ENCODE data around the gene CD55.

Gene CD55

GRCh38 chr1:207315435-207315834, 6.0 kb upstream of the CD55 start:
- Histone ChIP-seq H3K9me3 (ENCODE audit: insufficient read depth, low read length) (no peaks in the 10 kb centered on the region), H3K4me3 (ENCODE audit: low read length) (no peak overlapping the region), H3K9ac (ENCODE audit: low read length) (no peak overlapping the region), H3K4me1 (ENCODE audit: low read length) (no peaks in the 10 kb centered on the region), H3K27ac (ENCODE audit: low read length) (no peak overlapping the region), H2AFZ (ENCODE audit: low read depth, low read length) (no peak overlapping the region), H3K27me3 (ENCODE audit: low read depth, low read length) (0 out of 2 replicates have a peak, but pooled peaks cover 8% of the 10 kb centered on the region), H3K36me3 (replicated peaks; ENCODE audit: low read depth, low read length) (no peaks in the 10 kb centered on the region), H3K79me2 (ENCODE audit: low read length) (no peaks in the 10 kb centered on the region), H3K4me2 (ENCODE audit: low read length) (no peak overlapping the region), H4K20me1 (ENCODE audit: insufficient read depth, low read length) (no peaks in the 10 kb centered on the region)
- TF ChIP-seq CTCF (IDR thresholded peaks at IDR 0.05; ENCODE audit: low read depth, low read length) = no peak
- TF ChIP-seq EZH2phosphoT487 (IDR thresholded peaks at IDR 0.05; ENCODE audit: low read depth) = no peak

- Histone ChIP-seq H3K4me2 (ENCODE audit: low read length) (no peak overlapping the region), H3K9me3 (ENCODE audit: insufficient read depth, low read length) (no peaks in the 10 kb centered on the region), H3K9ac (ENCODE audit: low read length) (no peak overlapping the region), H3K4me1 (ENCODE audit: low read length) (no peaks in the 10 kb centered on the region), H3K4me3 (ENCODE audit: low read length) (no peak overlapping the region), H4K20me1 (ENCODE audit: insufficient read depth, low read length) (no peaks in the 10 kb centered on the region), H2AFZ (ENCODE audit: low read depth, low read length) (no peak overlapping the region), H3K36me3 (replicated peaks; ENCODE audit: low read depth, low read length) (no peaks in the 10 kb centered on the region), H3K27ac (ENCODE audit: low read length) (no peak overlapping the region), H3K79me2 (ENCODE audit: low read length) (no peaks in the 10 kb centered on the region), H3K27me3 (ENCODE audit: low read depth, low read length) (0 out of 2 replicates have a peak, but pooled peaks cover 8% of the 10 kb centered on the region)
- no peak for TF ChIP-seq EZH2phosphoT487 (IDR thresholded peaks at IDR 0.05; ENCODE audit: low read depth)
- no peak for TF ChIP-seq CTCF (IDR thresholded peaks at IDR 0.05; ENCODE audit: low read depth, low read length)
Measured at GRCh38 chr1:207316141-207316540, 5.3 kb upstream of the CD55 start.

GRCh38 chr1:207316622-207317391, 4.7 kb upstream of the CD55 start:
- Histone ChIP-seq H3K79me2 (ENCODE audit: low read length) (no peaks in the 10 kb centered on the region), H3K4me1 (ENCODE audit: low read length) (no peaks in the 10 kb centered on the region), H2AFZ (ENCODE audit: low read depth, low read length) (no peak overlapping the region), H3K27ac (ENCODE audit: low read length) (no peak overlapping the region), H3K9me3 (ENCODE audit: insufficient read depth, low read length) (no peaks in the 10 kb centered on the region), H3K4me2 (ENCODE audit: low read length) (no peak overlapping the region), H4K20me1 (ENCODE audit: insufficient read depth, low read length) (no peaks in the 10 kb centered on the region), H3K9ac (ENCODE audit: low read length) (no peak overlapping the region), H3K4me3 (ENCODE audit: low read length) (no peak overlapping the region), H3K27me3 (ENCODE audit: low read depth, low read length) (0 out of 2 replicates have a peak, but pooled peaks cover 8% of the 10 kb centered on the region), H3K36me3 (replicated peaks; ENCODE audit: low read depth, low read length) (no peaks in the 10 kb centered on the region)
- TF ChIP-seq CTCF (IDR thresholded peaks at IDR 0.05; ENCODE audit: low read depth, low read length) (no peak), EZH2phosphoT487 (IDR thresholded peaks at IDR 0.05; ENCODE audit: low read depth) (no peak)

GRCh38 chr1:207317561-207317960, 3.9 kb upstream of the CD55 start:
- H2AFZ ChIP-seq (ENCODE audit: low read depth, low read length) = no peak overlapping the region
- no peak overlapping the region for H3K27ac ChIP-seq (ENCODE audit: low read length)
- H3K79me2 ChIP-seq (ENCODE audit: low read length) = peaks cover 5% of the 10 kb centered on the region; the same call in 1 of the 2 replicates
- no peak overlapping the region for H3K4me3 ChIP-seq (ENCODE audit: low read length)
- 0 out of 2 replicates have a peak, but pooled peaks cover 8% of the 10 kb centered on the region for H3K27me3 ChIP-seq (ENCODE audit: low read depth, low read length)
- H3K4me1 ChIP-seq (ENCODE audit: low read length) = peaks cover 4% of the 10 kb centered on the region
- no peaks in the 10 kb centered on the region for H4K20me1 ChIP-seq (ENCODE audit: insufficient read depth, low read length)
- no peaks in the 10 kb centered on the region for H3K36me3 ChIP-seq (replicated peaks; ENCODE audit: low read depth, low read length)
- H3K9ac ChIP-seq (ENCODE audit: low read length) = no peak overlapping the region
- H3K4me2 ChIP-seq (ENCODE audit: low read length) = no peak overlapping the region
- TF ChIP-seq EZH2phosphoT487 (IDR thresholded peaks at IDR 0.05; ENCODE audit: low read depth) (no peak), CTCF (IDR thresholded peaks at IDR 0.05; ENCODE audit: low read depth, low read length) (no peak)
- H3K9me3 ChIP-seq (ENCODE audit: insufficient read depth, low read length) = no peaks in the 10 kb centered on the region

Measured in OCI-LY3 (cell line).